H1 (cell line): ENCODE measurements around the gene RALGDS. TPM values are rescaled to one million over a fixed set of nuclear protein-coding genes. Genes with fewer than 3 reads are reported as not detected.

Experiments used
- CHD2 ChIP-seq: IDR thresholded peaks from 2 replicates; pipeline ENCODE4 v1.6.1; 2012; ENCODE audit warnings: low read length, improper control_type of control experiment
- PHF8 ChIP-seq: fragments of 200-600 bp; sonication (generic); conservative IDR thresholded peaks from 2 replicates; pipeline ENCODE4 v1.7.1; 2012; ENCODE audit warnings: low read depth, mild to moderate bottlenecking, inconsistent platforms, low read length, moderate library complexity
- SIN3A ChIP-seq, 2 experiments: IDR thresholded peaks in 1 of 2; conservative IDR thresholded peaks in 1 of 2; 2 replicates each; pipeline ENCODE4 v1.6.1; 2011 to 2012; ENCODE audit warnings: low read length in 2 of 2, improper control_type of control experiment in 1 of 2, low read depth in 1 of 2, mild to moderate bottlenecking in 1 of 2
- TAF7 ChIP-seq: optimal IDR thresholded peaks from 2 replicates; pipeline ENCODE3; 2011; ENCODE audit warnings: low read depth, mild to moderate bottlenecking, inconsistent platforms, low read length, moderate library complexity, borderline replicate concordance
- polyA plus RNA-seq, 7 experiments: library from polyadenylated mRNA; depleted of rRNA in 3 of 7; stranded (reverse) in 5 of 7; unstranded in 2 of 7; fragments of >200 nt in 5 of 7; fragments of 200-250 nt in 2 of 7; gene quantifications; 1 replicate in 5 of 7; 2 replicates in 1 of 7; 4 replicates in 1 of 7; pipeline versions ENCODE4 v1.2.1 to v1.2.3, GENCODE V29; 2011 to 2013; ENCODE audit warnings: missing spikeins in 2 of 7, mixed read lengths in 2 of 7
- total RNA-seq: library from RNA; stranded (reverse); fragmentation: NEBNext Ultra II Directional; extraction: Animal tissue kit (Norgen Biotek cat#: 25700); gene quantifications from 2 replicates; pipeline ENCODE4 v1.2.1, GENCODE V29; 2021

RALGDS gene
- total and polyA plus RNA-seq, 2 of the 8 experiments (the other 6 are each of a cell fraction or from before 2014, with no cell fraction given) = 14.5 to 25.5 TPM

GRCh38 chr9:133090752-133091385, 30.2 kb downstream of the RALGDS start (continued):
- no peak for TF ChIP-seq PHF8
- TF ChIP-seq SIN3A (conservative IDR thresholded peaks at IDR 0.05 in 1 of 2, IDR thresholded peaks at IDR 0.05 in 1 of 2; ENCODE audit: low read depth in 1 of 2, low read length in 2 of 2) = no peak
- no peak for TF ChIP-seq CHD2
- TF ChIP-seq TAF7 = no peak
